GM21381 (cell line): ENCODE results near the gene EFNB1.

Experiments
- ATAC-seq: cut with Tn5 transposase; IDR thresholded peaks from one replicate; pipeline ENCODE4 v1.9.1; 2021; ENCODE audit warnings: mild to moderate bottlenecking, moderate library complexity; ENCODE audit not compliant: unreplicated experiment

The EFNB1 gene

GRCh38 chrX:68842781-68843581 is 14.2 kb downstream of the EFNB1 start:
- no peak for ATAC-seq

DNA sequence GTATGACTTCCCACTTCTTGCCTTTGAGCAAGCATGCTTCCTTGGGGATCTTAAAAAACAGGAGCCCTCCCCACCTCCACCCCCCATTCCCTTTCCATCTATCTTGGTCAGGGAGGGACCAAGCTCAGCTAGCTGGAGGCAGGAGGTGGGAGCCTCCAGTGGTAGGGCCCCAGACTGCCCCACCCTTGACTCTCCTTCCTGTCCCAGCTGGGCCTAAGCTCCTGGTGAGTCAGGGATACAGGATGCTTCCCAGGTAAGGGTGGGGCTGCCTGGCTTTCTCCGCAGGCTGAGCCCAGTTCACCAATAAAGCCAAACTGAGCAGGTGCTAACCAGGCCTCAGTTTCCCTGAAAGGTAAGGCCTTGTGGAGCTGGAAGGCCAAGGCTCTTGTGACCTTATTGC is 15.2 kb downstream of the EFNB1 start:
- ATAC-seq: no peak

GRCh38 chrX:68844581-68844980 is 15.8 kb downstream of the EFNB1 start:
- ATAC-seq: no peak

- no peak for ATAC-seq
Observed at GRCh38 chrX:68846536-68846935, 17.7 kb downstream of the EFNB1 start.

DNA sequence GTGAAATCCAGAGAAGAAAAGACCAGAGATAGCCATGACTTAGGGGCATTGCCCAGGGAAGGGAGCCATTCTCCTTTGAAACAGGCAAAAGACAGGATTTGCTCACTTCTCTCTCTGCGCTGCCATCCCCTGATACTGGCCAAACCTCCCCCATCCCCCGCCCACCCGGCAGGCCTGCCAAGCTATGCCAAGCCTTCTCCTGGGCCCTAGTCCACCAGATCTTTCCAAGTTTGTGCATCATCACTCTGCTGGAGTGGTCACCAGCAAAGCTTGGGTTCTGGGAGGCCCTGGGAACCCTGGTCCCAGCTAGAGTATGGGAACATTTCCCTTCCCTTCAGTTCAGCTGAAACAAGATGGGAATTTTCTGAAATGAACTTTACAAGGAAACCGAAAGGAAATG is 18.4 kb downstream of the EFNB1 start:
- ATAC-seq: no peak

DNA sequence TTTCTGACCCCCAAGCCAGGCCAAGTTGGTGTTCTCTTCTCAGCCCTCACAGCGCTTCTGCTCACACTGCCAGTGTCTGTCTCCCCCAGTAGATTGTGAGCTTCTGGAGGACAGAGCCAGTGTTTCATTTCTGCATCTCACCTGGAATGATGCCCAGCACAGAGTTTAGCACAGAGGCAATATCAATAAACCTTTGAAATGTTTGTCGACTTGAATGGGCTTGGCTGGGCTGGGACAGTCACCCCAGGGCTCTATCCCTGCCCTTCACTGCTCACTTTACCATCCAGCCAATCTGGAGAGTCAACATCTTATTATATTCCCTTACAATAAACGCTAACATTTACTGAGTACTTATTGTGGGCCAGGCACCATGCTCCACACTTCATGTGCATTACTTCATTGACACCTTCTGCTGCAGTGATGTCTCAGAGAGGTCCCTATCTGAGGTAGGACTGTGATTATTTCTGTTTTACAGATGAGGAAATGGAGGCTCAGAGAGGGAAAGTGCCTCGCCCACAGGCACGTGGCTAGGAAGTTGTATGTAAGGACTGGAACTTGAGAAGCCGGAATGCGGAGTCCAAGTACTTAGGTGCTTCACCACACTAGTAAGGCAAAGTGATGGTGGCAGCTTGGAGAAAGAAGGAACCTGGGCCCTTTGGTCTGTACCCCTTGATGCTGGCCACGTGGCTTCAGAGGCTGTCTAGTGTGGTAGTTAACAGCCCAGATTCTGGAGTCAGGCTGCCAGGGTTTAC is 19.5 kb downstream of the EFNB1 start:
- no peak for ATAC-seq

- no peak for ATAC-seq
Observed at GRCh38 chrX:68851082-68851481, 22.3 kb downstream of the EFNB1 start.

- ATAC-seq: no peak
Observed at GRCh38 chrX:68852046-68852445, 23.2 kb downstream of the EFNB1 start.

DNA sequence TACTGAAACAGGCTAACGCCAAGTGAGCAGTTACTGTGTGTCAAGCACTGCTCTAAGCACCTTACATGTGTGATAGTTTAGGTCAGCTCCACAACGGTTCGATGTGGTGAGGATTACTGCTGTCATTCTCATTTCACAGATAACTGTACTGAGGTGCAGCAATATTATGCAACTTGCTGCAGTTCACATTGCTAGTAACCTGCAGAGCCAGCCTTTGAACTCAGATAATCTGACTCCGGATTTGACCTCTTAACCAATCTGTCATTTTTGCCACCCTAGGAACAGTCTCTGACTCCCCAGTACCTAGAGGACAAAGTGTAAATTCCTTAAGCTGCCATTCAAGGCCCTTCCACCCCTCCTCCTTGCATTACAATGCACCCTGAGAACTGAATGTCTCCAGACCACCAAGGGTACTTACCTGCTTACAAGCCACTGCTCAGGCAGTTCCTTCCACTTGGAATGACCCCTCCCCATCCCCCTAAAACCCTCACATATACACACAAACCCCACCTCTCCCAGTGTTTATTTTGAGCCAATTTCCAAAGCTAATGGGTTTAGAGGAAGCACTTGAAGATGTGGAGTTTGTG is 24.9 kb downstream of the EFNB1 start:
- ATAC-seq: no peak

GRCh38 chrX:68865300-68865699 is 36.5 kb downstream of the EFNB1 start:
- ATAC-seq: no peak

DNA sequence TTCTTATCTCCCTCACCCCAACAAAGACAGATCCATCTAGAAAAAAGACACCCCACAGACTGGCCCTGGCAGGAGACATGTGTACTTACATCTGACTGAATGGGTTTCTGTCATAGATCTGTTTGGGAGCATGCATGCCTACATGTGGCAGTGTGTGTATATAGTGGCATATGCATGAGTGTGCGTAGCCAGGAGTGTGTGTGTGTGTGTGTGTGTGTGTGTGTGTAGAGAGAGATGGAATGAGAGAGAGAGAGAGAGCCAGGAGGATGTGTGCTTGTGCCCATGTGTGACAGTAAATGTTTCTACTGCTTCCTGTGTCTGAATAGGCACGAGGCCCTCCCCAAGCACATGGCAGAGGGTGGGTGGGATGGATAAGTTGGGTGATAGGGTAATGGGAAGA is 37.1 kb downstream of the EFNB1 start:
- no peak for ATAC-seq

- no peak for ATAC-seq
Observed at GRCh38 chrX:68867458-68868112, 38.8 kb downstream of the EFNB1 start.

- no peak for ATAC-seq
Observed at GRCh38 chrX:68868316-68868715, 39.5 kb downstream of the EFNB1 start.

GRCh38 chrX:68868902-68869800 is 40.3 kb downstream of the EFNB1 start:
- no peak for ATAC-seq

DNA sequence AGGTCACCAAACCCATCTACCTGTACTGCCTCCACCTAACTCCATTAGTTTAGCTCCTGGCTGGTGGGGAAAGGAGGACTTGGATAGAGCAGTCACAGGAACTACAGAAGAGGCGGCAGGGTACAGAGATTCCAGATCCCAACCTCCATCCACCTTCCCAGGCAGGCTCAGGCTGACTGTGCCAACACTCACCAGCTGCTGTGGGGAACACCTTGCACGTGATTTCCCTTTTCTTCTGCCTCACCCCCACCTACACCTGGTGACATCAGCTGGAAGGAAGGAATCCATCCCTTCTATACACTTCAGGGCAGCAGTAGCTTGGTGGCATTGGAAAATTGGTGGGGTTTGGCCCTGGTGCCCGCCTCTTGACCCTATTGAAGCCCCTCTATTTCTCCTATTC is 41.5 kb downstream of the EFNB1 start:
- no peak for ATAC-seq

DNA sequence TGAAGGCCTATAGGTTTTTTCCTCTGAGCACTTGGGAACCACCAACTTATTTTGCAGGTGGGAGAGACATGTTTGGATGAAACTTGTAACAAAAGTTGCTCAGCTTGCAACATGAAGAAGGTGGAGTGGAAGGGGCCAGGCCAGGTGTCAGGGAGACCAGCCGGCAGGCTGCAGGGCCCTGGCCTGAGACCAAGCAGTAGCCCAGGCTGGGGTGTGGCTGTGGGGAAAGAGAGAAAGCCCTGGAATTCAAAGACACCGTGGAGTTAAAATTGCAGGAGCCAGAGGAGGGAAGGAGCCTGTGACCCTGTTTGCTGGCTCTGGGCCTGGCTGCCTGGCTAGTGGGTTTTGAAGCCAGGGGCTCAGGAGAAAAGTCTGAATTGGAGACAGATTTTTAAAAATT is 43.4 kb downstream of the EFNB1 start:
- no peak for ATAC-seq

DNA sequence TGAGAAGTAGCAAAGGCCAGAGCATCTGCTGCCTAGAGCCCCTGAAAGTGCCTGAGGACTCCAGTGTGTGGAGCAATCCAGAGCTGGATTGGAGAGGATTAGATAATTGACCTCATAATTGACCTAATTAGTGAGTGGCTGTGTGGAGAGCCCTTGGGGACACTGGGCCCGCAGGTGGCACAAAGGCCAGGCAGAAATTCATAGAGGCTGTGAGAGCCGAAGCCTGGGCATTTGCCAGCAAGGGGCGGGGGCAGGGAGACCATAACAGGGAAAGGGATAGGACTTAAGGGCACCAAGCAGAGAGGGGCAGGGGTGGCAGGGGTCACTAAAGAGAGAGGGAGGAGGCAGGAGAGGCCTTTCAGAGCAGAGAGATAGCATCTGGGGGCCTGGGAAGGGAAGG is 45.3 kb downstream of the EFNB1 start:
- ATAC-seq: no peak

GRCh38 chrX:68876731-68877130 is 47.9 kb downstream of the EFNB1 start:
- ATAC-seq: no peak

DNA sequence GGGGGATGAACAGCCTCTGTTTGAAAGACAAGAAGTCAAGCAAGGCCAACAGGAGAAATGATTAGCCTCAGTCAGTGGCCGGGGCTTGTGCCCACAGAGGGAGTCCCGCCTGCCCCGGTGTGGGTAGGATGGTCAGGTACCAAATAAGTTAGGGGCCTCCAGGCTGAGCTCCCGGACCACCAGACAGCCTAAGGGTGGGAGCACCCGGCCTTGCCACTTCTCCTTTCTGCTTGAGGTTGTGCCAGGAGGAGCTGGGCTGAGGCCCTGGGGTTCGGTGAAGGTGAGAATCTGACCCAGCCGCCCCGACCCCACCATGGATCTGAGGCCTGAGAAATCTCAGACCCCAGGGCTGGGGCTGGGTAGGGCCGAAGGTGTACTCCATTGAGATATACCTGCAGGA is 48.8 kb downstream of the EFNB1 start:
- ATAC-seq: no peak

GRCh38 chrX:68878977-68879645 is 50.3 kb downstream of the EFNB1 start:
- ATAC-seq: no peak
